A549 (cell line): ENCODE results near the gene PFDN6.

Source experiments
- CHD2 ChIP-seq: fragments of 150-350 bp; IDR thresholded peaks from 2 replicates; pipeline ENCODE4 v1.6.1; 2014; ENCODE audit warnings: low read length; ENCODE audit not compliant: partially characterized antibody
- KDM1A ChIP-seq: fragments of 200-600 bp; sonication (generic); IDR thresholded peaks from 2 replicates; pipeline ENCODE4 v1.6.1; 2016; ENCODE audit warnings: low read depth, mild to moderate bottlenecking
- POLR2A ChIP-seq: IDR thresholded peaks from 2 replicates; pipeline ENCODE4 v1.6.1; 2012; ENCODE audit warnings: mild to moderate bottlenecking, low read length
- RCOR1 ChIP-seq: fragments of 150-350 bp; IDR thresholded peaks from 2 replicates; pipeline ENCODE4 v1.6.1; 2014; ENCODE audit warnings: antibody characterized with exemption, low read length, low read depth
- TP53 ChIP-seq: fragments of 250-450 bp; sonication (Bioruptor Pico); IDR thresholded peaks from 2 replicates; pipeline ENCODE4 v1.5.0; 2021; ENCODE audit warnings: mild to moderate bottlenecking, moderate library complexity

- TF ChIP-seq POLR2A (no peak), KDM1A (no peak), CHD2 (no peak), TP53 (no peak), RCOR1 (no peak)
Observed at GRCh38 chr6:33247977-33248642, 41.3 kb upstream of the PFDN6 start.
